GM12873 (cell line): ENCODE results near the gene PRKCA.

Experiments used
- TF ChIP-seq, protein P1 (sequence below): IDR thresholded peaks from 2 replicates; pipeline ENCODE4 v1.5.1; 2012; ENCODE audit warnings: low read depth, mild to moderate bottlenecking, moderate library complexity, low read length, control low read depth; ENCODE audit not compliant: insufficient read depth; ENCODE audit errors: missing control alignments

The PRKCA gene

DNA sequence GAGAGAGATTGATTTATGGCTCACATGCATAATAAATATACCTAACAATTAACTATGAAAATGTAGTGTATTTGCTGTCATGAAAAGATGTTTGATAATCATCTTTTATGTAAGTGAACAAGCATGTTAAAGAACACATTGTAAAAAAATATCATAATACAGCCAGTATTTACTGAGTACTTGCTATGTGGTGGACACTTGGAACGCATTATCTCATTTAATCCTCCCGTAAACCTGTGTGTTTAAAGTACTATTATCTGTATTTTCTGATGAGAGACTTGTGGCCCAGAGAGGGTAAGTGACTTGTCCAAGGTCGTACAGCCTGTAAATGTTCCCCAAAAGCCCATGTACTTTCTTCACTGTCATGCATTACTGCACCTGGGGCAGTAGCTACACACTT lies 70.7 kb downstream of the PRKCA start:
- TF ChIP-seq, protein P1, sequence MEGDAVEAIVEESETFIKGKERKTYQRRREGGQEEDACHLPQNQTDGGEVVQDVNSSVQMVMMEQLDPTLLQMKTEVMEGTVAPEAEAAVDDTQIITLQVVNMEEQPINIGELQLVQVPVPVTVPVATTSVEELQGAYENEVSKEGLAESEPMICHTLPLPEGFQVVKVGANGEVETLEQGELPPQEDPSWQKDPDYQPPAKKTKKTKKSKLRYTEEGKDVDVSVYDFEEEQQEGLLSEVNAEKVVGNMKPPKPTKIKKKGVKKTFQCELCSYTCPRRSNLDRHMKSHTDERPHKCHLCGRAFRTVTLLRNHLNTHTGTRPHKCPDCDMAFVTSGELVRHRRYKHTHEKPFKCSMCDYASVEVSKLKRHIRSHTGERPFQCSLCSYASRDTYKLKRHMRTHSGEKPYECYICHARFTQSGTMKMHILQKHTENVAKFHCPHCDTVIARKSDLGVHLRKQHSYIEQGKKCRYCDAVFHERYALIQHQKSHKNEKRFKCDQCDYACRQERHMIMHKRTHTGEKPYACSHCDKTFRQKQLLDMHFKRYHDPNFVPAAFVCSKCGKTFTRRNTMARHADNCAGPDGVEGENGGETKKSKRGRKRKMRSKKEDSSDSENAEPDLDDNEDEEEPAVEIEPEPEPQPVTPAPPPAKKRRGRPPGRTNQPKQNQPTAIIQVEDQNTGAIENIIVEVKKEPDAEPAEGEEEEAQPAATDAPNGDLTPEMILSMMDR = no peak

DNA sequence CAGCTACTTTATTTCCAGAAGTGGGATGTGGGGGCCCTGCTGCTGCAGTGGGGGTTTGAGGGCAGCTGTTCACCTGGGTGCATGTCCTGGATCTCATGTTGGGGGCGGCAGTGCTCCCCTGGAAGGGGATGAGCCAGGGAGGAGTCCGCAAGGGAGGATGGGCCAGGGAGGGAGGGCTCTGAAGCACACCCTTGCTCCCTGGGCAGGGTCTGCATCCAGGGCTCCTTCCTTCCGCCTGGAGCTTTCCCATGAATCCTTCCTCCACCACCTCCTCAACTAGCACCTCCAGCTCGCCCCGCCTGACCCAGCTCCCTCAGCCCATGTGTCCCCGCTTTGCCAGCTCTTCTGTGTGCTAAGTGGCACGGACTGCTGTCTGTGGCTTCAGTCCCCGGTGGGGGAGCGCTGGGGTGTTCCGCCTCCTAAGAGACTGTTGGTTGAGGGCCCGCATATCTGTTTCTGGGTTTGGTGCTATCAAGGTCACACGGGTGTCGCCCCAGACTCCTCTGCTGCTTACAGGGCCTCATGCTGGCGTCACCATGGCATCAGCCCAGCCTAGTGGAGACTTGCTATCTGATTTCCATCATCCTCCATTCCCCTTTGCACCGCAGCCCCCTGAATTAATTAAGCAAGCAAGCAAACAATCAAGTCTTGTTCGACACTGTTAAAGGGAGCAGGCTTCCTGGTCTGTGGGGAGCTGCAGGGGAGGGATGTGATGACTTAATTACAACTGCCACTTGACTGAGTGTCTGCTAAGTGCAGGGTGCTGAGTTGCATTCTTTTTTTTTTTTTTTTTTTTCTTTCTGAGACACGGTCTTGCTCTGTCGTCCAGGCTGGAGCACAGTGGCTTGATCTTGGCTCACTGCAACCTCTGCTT lies 71.8 kb downstream of the PRKCA start:
- TF ChIP-seq, protein P1 = no peak

DNA sequence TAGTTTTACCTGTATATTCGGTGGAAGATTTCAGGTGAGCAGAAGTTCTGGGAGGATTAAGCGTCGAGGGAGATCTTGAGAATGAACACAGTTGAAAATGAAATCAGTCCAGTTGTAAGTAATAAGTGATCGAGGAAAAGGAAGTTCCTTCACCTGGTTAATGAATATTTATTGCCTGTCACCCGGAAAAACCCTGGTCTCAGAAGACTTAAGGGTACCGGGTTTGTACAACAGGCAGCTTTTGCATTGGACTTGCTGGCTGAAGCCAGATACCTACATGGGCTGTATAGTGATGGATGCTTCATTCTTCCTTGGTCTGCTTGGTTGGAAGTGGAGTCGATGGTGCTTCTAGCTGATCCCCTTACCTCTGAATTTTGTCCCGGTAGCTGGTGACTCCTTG lies 72.7 kb downstream of the PRKCA start:
- TF ChIP-seq, protein P1 = no peak

DNA sequence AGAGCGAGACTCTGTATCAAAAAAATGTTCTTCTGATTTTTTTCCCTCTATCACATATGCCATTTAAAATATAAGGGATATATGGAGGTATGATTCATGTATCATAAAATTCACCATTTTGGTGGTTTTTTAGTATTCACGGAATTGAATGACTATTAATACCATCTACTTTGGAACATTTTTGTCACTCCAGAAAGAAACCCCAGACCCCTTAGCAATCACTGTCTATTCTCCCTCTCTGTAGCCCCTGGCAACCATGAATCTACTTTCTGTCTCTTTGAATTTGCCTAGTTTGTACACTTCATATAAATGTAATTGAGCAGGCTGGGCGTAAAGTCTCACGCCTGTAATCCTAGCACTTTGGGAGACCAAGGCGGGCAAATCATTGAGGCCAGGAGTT lies 75.9 kb downstream of the PRKCA start:
- TF ChIP-seq, protein P1 = no peak

DNA sequence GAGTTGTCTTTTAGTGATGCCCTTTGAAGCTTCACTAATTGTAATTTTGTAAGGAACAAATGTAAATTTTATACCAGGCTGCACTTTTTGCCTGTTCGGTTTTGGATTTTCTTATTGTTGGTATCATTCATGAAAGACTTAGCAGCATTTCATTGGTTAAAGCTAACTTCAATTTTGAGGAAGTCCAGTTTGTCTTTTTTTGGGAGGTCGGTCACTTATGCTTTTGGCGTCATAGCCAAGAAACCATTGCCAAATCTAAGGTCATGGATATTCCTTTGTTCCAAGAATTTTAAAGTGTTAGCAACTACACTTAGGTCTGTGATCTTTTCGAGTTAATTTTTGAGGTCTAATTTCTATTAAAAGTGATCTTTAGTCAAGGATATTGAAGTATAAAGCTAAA lies 77.1 kb downstream of the PRKCA start:
- TF ChIP-seq, protein P1 = no peak

DNA sequence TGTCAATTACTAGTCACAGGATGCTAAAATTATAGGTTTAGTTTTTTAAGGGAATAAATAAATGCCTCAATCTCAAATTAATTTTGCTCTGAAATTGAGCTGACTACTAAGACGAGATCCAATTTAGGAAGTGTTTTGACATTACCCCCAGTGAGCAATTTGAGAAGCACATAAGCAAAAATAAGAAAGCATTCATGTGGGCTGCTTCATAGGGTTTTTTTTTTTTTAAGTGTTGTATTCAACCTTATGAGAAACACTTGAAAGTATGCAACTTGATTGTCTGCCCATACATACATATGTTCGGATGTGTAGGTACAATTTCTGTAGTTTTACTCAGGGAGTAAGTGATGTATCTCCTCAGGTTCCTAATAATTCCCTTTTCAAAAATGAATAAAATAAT lies 77.6 kb downstream of the PRKCA start:
- TF ChIP-seq, protein P1 = no peak

DNA sequence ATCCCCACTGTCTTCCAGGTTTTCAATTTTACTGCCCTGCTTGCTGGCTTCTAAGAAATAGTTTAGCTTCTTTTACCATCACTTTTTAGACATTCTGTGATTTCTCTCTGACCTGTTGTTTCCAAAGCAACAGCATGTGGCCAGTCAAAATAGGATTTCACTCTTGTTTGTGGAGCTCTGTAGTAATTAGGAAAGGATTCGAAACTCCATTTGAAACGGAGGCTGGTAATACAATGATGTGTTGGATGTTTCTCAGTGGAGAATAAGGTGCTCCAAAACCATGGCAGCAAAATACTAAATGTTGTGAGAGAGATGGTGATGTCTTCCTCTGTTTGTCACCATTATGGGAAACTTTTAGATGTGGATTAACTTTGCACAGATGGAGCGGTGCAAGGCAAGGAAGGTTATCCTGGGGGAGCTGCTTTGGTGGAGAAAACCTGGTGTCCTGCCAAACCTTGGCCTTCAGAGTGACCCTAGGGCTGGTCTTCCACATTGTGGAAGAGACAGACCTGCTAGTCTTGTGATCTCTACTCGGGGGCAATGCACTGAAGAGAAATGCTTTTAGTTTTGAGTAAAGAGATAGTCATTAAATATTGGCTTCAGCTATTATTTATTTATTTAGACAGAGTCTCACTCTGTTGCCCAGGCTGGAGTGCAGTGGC lies 79.4 kb downstream of the PRKCA start:
- TF ChIP-seq, protein P1 = no peak
